ENCODE measurements around the gene MRPS10.

The MRPS10 gene

DNA sequence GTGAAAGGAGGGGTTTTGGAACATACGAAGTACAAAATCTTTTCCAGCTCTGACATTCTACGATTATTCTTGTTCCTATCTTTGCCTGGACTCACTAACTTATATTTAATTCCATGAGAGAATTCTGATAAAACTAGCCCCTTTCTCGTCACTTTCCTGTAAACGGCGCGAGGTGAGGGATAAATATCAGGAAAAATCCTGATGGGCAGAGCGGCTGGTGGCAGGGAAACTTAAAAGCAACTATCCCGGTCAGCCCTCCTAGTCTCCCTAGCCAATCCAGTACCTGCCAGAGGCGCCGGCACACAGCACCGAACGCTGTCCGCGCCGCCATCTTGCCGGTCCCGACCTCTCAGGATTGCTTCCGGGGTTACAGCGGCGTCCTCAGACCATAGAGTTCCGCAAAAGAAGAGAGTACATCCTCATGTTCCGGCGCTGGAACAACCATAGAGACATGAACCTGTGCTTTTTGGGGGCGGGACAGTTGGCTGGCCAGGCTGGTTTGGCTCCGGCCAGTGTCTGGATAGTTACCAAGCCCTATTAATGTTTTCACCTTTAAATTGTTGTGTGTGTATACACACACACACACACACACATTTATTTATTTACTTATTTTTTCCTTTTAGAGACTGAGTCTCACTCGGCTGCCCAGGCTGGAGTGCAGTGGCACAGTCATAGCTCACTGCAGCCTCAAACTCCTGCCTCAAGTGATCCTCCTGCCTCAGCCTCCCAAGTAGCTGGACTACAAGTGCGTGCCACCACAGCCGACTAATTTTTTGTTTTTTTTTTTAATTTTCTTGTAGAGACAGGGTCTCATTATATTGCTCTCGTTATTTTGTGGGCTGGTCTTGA lies at the start of gene MRPS10:
TSS of gene MRPS10 (minus strand) at position 343 of the 849 bp plus-strand sequence. CDS start at position 331, 12 bp downstream.
- DNase-seq: peak; percentile 88

DNA sequence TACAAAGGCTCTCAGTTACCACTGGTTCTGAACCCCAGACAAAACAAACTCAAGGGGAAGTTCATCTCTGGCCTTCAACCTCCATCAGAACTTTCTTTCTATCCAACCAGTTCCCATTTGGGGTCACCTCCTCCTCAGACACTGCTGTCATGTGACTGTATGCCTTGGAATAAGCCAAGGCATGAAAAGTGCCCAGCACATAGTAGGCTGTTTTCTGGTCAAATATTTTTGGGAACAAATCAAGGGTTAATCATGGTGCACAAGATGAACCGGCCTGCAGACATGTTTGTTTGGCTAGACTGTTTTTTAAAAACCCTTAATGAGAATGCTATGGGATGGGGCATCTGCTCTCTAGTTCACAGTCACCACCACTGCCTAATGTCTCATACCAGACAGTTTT lies 48.9 kb upstream of the MRPS10 start:
- DNase-seq: no peak

DNA sequence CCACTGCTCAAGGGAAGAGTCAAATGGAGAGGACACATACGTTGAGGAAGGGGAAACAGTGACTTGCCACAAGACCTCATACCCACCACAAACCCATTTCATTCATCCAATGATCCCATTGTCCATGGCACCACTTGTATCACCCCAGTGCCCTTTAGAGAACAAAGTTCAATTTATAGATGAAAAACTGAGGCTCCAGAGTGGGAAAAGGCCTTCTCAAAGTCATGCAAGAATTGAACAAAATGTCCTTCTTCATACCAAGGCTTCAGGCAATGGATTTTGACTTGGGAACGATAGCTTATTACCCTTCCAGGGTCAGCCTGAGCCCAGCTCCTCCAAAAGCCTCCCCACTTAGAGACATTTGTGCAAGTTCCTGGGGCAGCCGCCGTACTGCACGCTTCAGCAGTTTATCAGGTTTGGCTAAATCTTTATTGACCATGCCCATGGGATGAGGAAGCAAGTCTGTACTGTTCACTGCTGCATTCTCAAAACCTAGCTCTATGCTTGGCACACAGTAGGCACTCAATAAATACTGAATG lies 47.3 kb upstream of the MRPS10 start:
- no peak for DNase-seq

DNA sequence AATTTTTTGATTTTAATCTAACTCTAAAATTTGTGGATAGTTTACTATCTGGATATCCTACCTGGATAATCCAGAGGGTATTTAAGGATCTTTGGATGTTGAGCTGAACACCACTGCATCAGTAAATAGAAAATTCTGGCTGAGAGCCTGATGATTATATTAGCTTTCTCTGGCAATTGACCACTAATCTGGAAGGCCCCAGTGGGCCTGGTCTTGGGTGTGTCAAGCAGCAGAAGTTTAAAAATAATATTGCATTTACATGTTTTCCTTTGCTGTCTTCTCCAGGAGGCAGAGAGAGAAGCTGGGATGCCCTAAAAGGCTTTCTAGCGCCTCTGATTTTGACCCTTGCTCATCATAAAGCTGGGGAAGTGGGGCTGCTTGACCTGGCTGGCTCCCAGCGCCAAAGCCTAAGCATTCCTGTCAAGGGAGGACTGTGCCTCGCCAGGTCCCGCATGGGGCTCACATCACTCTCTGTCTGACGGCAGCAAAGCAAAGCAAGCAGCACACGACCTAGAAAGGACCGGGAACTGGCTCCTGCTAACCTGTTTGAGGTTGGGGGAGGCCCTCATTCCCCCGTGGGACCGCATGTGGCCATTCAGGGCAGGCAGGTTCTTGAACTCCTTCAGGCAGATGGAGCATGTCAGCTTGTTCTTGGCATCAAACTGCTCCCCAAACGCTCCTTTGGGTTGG lies 46.6 kb upstream of the MRPS10 start:
- no peak for DNase-seq

DNA sequence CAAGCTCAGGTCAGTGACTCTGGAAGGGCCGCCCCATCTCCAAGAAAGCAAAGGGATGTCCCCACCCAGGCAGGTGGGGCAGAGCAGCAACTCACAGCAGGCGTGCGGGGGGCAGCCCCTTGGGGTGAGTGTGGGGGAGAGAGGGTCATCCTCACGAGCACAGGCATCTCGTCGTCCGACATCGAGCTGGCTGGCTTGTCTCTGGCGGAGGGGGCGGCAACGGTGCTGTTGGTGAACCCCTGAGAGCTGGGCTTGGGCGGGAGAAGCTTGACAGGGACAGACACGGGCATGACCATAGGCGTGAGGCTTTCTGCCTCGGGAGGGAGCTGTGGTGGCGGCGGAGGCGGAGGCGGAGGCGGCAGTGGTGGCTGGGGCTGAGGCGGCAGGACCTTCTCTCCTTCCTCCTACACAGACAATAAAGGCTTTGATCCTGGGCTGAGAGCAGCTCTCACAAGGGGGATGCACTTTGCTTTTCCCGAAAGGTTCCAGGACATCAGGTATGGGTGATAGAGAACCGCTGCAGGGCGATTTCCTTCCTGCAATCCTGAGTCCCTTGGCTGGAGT lies 45.6 kb upstream of the MRPS10 start:
- DNase-seq: no peak

DNA sequence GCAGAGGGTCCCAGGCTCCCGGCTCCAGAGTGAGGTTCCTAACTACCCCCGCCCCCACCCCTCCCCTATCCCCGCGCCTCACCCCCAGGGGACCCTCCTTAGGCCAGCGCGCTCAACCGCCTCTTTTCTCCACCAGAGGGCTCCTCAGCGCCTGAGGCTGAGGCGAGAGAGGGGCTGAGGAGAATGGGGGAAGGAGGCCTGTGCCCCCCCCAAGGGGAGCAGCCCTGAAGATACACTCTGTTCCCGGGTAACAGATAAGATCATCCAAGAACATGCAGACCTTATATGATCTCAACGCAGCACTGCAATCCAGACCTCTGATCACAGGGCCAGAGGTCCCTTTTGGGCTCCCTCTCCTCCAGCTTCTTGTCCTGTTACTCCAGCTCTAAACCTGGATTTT lies 43.3 kb upstream of the MRPS10 start:
- no peak for DNase-seq

DNA sequence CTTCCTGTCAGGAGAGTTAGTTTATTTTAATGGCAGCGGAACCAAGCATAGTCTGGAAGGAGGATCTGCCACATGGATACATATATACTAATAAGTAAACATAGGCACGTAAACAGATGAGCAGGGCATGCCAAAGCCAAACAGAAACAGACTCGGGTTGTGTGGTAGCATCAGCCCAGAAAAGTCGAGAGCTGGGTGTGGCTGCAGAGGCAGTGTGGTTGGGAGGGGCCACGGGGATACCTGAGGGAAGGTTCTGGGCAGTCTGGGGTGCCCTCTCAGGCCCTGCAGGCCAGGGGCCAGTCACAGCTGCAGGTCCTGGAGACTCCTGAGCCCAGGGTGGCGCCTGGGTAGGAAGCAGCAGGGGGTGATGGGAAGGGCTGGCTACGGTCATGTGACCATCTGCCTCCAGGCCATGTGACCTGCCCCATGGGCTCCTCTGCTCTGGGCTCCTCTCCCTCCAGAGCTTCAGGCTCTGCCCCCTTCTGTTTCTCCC lies 42.8 kb upstream of the MRPS10 start:
- DNase-seq: no peak

DNA sequence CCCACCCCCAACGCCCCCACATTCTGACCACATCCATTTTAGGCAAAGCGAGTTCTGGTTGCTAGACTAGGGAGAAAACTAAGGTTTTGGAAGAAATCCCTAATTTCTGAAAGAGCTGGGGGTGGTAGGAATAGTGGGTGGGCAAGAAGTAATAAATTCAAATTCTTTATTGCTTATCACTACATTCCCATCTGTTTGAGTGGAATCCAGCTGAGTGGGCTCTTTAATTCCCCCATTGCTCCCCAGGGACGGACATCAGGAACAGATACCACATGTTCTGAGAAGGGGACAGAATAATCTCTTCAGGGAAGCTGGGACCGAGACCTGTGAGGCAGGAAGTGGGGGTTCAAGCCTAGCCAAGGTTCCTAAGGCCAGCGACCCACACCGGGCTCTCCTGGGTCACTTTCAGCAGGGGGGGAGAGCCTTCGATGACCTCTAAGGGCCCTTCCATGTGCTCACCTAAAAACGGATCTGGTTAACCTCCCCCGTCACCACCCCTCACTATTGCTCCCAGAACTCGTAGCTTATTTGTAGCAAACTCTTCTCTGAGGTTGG lies 42.3 kb upstream of the MRPS10 start:
- DNase-seq: no peak

DNA sequence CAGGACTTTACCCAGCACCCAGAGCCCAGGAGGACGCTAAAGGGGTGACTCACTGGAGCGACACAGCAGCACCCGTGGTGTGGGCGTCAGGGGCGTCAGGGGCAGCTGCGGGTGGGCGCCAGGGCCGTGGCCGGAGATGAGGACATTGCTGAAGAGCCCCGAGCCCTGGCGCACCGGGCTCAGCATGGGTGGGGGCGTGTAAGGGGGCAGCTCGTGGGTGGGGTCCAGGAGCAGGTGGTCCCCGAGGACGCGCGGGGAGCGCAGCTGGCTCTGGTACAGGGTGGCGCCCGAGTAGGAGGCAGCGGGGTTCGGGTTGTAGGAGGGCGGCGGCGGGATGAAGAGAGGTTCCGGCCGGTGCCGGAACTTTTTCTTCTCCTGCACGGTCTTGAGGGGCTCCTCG lies 41.6 kb upstream of the MRPS10 start:
- DNase-seq: no peak

DNA sequence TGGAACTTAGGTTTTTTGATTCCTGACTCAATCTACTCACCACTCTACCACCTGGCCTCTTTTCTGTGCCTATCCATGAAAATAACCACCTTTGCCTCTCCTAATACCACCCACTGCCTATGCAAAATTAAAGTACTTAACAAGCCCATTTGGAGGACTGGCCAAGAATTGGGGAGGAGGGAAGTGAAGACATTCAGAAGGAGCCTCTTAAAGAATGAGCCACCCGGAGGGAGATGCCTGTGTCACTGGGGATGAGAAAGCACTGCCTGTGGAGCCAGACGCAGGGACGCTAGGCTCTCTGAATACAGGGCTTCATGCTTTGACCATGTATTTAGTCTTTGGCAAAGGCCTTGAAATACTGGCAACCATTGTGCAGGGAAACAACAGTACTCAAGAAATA lies 40.0 kb upstream of the MRPS10 start:
- no peak for DNase-seq

DNA sequence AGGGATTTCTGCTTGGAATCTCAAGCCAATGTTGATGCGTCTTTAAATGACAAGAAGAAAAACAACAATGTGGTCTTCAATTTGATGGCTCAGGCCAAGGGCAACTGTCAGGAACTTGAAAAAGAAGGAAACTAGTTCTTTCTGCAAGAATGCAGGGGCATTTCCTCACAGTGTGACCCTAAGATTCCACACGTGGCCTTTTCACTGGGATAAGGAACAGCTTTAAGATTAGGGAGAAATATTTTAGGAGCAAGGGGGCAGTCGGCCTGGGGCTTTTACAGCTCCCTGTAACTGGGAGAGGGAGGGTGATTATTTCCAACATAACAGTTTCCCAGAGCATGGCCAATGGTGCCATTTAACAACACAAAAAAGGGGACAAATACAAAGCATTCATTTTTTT lies 39.4 kb upstream of the MRPS10 start:
- no peak for DNase-seq

DNA sequence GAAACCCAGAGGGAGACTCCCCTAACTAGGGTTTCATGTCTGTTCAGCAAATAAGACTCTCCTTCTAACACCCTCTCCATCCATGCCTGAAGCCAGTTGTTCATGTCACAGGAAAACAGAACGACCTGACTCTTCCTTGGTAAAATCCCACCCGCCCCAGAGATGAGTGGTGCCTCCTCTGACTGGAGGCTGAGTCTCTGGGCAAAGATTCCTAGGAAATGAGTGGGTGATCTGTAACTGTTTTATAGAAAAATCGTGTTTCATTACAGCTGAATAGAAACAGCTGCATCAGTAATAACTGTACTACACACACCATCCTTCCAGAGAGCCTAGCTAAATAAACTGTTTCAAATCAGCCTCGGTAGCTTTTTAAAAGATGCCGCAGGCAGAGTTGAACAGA lies 37.4 kb upstream of the MRPS10 start:
- DNase-seq: no peak

DNA sequence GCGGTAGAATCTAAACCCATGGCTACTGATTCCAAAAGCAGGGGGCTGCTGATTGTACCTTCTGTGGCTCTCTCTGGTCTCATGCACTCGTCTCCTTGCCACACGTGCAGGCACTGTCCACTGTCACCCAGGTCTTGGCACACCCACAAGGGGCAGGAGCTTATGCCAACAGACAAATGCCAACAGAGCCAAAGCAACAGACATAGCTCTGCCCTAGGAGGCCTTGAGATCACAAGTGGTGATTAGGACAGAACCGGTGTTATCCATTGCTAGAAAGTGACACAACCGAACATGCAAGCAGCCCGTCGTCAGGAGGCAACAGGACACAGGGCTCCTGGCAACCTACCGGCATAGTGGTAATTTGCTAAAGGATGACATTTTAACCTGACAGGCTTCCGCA lies 36.8 kb upstream of the MRPS10 start:
- DNase-seq: no peak

DNA sequence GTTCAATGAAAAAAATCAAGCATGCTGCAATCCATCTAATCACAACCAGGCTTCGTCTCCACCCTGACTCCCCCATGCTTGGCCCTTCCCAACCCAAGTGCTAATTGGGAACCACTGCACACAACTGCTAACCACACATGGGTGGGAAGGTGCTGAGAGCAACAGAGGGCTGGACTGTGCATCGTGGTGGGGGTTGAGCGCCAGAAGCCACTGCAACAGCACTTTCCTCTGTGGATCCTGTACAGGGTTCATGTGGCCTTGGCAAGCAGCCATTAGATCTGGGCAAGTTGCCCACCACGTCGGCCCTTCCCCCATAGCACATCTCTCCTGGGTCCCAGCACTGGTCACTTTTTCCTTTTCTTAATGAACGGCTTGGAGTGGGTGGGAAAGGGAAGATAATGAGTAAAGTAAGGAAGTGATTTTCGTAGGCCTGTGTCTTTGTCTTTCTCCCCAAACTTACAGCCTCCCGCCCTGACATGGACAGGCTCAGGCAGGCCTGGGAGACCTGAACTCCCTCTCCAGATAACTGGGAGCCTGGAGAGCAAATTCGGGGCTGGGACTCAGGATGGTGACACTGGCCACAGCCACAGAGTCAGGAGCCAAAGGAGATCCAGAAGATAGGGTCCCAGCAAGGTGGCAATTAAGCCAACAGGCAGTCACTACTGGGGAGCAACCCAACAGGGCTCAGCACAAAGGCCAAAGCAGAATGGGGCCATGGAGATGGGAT lies 34.4 kb upstream of the MRPS10 start:
- peak; percentile 53 for DNase-seq

DNA sequence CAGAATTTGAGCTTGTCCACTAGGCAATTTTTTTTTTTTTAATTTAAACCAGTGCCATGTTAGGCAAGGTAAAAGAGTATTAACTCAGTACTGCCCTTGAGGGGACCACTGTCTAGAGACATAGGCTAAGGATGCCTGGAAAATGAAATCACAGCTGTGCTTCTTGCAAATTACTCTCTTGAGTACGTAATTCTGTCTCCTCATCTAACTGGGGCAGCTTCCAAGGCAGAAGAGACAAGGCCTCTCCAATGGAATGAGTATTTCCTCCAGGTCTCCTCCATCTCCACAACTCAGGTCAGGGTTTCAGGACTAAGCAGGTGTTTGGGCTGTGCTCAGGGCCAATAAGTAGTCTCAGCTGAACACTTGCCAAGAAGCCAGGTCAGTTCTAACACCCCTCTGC lies 33.8 kb upstream of the MRPS10 start:
- peak; percentile 53 for DNase-seq

DNA sequence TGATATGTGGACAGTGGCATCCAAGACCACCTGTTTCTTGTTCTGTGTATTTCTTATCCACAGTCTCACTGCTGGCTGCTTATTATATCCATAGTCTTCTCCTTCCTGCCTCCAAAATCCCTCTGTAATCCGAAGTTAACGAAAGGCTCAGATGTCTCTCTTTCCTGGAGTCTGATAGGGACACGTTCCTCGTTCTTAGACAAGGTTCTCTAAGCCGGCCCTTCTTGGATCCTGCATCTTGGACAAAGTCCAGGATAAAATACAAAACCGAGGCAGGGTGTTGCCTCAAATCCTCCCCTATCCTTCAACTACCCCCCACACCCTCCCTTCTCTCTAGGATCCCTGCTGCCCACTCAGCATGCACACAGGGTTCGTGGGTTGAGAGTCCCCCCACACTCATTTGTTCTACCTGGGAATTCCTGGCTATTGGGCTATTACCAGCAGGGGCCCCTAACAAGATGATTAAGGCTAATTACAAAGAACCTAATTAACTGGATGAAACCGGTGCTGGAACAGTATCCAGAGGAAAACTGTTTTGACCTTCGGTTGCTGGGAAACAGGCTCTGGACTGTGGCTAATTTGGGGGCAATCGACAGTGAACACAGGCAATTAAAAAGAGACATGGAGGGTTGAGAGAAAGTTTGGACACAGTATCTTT lies 32.7 kb upstream of the MRPS10 start:
- DNase-seq: no peak

DNA sequence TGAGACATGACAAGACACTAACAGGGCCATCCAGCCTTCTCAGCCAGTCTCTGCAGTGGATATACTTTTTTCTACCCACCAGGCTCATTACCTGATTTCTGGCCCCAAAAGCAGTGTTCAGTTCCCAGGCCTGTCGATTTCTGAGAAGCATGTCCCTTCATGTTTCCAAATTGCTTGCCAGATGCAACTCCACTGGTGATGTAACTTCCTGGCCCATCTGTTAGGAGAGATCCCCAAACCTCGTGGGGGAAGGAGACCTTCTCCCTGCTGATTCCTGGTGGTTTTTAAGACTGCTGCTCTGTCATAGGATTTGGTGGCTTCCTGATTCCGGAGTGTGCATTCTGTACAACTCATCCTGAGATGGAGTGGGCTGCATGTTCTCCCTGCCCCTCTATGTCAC lies 31.6 kb upstream of the MRPS10 start:
- no peak for DNase-seq

DNA sequence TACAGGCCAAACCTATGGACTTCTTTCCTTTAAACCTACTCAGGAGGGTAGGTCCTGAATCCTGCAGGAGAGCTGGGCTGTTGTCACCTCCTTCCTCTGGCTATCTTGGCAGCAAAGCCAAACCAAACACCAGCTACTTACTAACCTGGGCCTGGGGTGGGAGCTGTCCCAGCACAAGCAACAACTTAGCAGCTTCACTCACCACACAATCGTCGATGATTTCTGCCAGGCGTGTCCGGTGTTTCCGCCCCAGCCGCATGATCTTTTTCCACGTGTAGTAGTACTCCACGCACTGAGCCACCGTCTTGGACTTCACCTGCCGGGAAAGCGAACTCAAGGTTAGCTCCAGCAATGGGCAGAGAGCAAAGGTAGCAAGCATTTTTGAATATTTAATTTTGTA lies 25.4 kb upstream of the MRPS10 start:
- no peak for DNase-seq

DNA sequence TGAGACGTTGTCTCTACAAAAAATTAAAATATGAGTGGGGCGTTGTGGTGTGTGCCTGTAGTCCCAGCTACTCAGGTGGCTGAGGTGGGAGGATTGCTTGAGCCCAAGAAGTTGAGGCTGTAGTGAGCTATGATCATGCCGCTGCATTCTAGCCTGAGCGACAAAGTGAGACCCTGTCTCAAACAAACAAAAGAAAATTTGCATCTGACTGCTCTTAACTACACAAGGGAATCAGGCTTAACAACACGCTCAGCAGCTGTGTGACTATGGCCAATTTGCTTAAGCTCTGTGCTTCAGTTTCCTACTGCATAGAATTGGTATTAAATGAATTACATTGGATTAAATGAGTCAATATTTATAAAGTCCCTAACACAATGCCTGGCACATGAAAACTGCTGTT lies 24.3 kb upstream of the MRPS10 start:
- DNase-seq: no peak

DNA sequence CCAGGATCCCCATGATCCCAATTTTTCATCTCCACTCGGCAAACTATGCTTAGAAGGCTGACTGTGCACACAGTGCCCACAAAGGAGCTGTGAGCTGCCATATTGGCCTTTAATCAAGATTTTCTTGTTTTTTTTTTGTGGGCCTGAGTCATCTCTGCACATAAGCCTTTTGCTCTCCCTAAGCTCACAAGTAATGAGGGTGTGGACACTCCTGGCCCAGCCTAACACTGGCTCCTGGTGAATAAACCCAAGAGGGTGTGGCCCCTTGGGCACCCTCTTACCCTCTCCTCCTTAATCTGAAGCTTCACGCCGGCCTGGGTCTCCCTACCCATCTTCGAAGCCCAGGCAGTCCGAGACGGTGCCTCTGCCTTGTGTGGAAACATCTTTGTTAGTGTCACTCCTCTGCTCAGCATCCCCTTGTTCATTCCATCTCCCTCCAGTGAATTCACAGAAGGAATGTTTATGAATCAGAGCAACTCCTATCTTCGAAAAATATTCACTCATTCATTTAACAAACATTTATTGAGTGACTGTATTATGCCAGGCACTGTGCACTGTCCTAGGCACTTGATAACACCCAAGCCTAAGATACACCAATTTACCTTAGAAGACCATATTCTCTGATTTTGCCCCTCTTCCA lies 22.2 kb upstream of the MRPS10 start:
- DNase-seq: no peak

DNA sequence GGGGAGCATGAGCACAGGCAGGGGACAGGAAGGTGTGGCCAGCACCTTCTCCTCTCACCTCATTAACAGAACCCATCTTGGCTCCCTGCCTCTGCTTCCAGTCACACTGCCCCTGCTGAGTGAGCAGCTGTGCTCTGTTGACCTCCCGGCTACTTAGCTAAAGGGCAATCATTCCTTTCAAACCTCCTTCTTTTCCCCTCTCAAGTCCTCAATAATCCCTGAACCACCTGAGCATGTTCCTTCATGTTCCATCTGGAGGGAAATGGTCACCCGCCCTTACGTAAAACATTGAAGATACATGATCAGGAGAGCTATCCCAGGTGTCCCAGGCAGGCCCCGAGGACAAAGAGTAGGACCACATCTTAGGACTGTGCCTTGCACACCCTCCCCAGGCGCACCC lies 21.7 kb upstream of the MRPS10 start:
- no peak for DNase-seq

DNA sequence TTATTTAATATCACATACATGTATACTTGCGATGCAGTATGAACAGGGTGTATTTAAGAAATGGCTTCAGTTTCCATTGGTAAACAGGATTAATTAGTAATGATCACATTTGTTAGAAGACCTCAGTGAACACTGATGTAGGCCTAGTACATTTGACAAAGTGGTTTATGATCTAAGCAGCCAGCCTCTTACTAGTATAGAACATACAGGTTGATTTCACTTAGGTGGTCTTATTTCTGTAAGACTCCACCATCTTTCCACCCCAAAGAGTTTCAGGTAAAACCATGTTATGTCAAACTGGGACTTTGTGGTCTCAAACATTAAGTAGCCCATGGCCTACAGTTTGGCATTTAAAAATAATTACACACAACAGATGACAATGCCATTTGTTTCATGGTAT lies 20.2 kb upstream of the MRPS10 start:
- DNase-seq: no peak
